ENCODE results near the gene ZNF296. TPM values are rescaled to one million over a fixed set of nuclear protein-coding genes. Genes with fewer than 3 reads are reported as not detected.

ZNF296 gene
- polyA plus RNA-seq, 1 donor (not counting 4 experiments of a cell fraction or from before 2014, with no cell fraction given) = 0.25 TPM

DNA sequence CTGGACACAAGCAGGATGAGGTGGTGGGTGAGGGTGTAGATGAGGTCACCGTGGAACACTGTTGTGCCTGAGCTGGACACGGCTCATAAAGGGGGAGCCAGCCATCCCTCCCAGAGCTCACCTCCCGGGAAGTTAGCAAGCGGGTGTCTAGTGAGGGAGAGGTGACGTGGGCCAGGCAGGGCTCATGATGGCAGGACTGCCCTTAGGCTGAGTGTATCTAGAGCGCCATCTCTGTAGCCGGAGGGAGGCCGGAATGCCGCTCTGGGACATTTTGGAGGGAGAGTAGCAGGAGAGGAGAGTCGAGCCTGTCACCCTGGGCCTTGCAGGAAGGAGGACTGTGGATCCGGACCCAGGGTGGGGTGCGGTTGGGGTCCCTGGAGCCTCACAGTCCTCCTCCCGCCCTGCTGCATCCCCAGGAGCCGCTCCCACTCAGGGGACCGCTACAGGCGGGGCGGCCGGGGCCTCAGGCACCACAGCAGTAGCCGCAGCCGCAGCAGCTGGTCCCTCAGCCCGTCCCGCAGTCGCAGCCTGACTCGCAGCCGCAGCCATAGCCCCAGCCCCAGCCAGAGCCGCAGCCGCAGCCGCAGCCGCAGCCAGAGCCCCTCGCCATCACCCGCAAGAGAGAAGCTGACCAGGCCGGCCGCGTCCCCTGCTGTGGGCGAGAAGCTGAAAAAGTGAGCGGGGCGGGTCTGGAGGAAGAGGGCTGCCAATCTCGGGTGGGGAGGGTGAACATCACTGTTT, 9.2 kb downstream of the ZNF296 start:
- Histone ChIP-seq H2AFZ (ENCODE audit: control insufficient read depth, low read length) (no peak overlapping the region), H3K9me3 (ENCODE audit: control insufficient read depth, low read depth, low read length) (no peaks in the 10 kb centered on the region), H3K27me3 (ENCODE audit: control insufficient read depth, extremely low read depth, insufficient read depth, low read length) (no peaks in the 10 kb centered on the region), H3K9me1 (ENCODE audit: control insufficient read depth, extremely low read depth, insufficient read depth, low read length) (no peaks in the 10 kb centered on the region), H3K4me3 (ENCODE audit: control insufficient read depth in 2 of 3, extremely low read depth in 1 of 3, insufficient read depth in 2 of 3, low read depth in 1 of 3, low read length in 3 of 3) (no peak overlapping the region), H3K79me2 (ENCODE audit: control insufficient read depth, insufficient read depth, low read length) (peaks cover 2% of the 10 kb centered on the region), H3K9ac (ENCODE audit: control insufficient read depth, extremely low read depth, insufficient read depth, low read length) (no peak overlapping the region), H3K36me3 (ENCODE audit: control insufficient read depth in 2 of 2, extremely low read depth in 1 of 2, insufficient read depth in 2 of 2, low read length in 2 of 2) (peaks cover 20 to 39% of the 10 kb centered on the region in 2 experiments), H3K27ac (ENCODE audit: control insufficient read depth, insufficient read depth, low read length) (no peak overlapping the region), H3K4me2 (ENCODE audit: control insufficient read depth, extremely low read depth, insufficient read depth, low read depth, low read length) (no peak overlapping the region), H4K20me1 (ENCODE audit: control insufficient read depth, extremely low read depth, insufficient read depth, low read length) (peaks cover 4% of the 10 kb centered on the region), H3K4me1 (ENCODE audit: control insufficient read depth, extremely low read depth, insufficient read depth, low read length) (no peaks in the 10 kb centered on the region)
- dilution Hi-C loops (cut with MboI; ENCODE audit: extremely low pct_ligation_motif_present, low sequenced_read_pairs) = no loop called here
- FAIRE-seq (no peak), DNase-seq (ENCODE audit: low read depth, low spot score) (no peak)
- TF ChIP-seq, protein P1, sequence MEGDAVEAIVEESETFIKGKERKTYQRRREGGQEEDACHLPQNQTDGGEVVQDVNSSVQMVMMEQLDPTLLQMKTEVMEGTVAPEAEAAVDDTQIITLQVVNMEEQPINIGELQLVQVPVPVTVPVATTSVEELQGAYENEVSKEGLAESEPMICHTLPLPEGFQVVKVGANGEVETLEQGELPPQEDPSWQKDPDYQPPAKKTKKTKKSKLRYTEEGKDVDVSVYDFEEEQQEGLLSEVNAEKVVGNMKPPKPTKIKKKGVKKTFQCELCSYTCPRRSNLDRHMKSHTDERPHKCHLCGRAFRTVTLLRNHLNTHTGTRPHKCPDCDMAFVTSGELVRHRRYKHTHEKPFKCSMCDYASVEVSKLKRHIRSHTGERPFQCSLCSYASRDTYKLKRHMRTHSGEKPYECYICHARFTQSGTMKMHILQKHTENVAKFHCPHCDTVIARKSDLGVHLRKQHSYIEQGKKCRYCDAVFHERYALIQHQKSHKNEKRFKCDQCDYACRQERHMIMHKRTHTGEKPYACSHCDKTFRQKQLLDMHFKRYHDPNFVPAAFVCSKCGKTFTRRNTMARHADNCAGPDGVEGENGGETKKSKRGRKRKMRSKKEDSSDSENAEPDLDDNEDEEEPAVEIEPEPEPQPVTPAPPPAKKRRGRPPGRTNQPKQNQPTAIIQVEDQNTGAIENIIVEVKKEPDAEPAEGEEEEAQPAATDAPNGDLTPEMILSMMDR (optimal IDR thresholded peaks at IDR 0.05 in 1 of 3, IDR thresholded peaks at IDR 0.05 in 1 of 3, conservative IDR thresholded peaks at IDR 0.05 in 1 of 3; ENCODE audit: extremely low read depth in 1 of 3, insufficient read depth in 2 of 3, low read length in 3 of 3) = no peak
- TF ChIP-seq EZH2 (IDR thresholded peaks at IDR 0.05; ENCODE audit: low read length) = no peak

DNA sequence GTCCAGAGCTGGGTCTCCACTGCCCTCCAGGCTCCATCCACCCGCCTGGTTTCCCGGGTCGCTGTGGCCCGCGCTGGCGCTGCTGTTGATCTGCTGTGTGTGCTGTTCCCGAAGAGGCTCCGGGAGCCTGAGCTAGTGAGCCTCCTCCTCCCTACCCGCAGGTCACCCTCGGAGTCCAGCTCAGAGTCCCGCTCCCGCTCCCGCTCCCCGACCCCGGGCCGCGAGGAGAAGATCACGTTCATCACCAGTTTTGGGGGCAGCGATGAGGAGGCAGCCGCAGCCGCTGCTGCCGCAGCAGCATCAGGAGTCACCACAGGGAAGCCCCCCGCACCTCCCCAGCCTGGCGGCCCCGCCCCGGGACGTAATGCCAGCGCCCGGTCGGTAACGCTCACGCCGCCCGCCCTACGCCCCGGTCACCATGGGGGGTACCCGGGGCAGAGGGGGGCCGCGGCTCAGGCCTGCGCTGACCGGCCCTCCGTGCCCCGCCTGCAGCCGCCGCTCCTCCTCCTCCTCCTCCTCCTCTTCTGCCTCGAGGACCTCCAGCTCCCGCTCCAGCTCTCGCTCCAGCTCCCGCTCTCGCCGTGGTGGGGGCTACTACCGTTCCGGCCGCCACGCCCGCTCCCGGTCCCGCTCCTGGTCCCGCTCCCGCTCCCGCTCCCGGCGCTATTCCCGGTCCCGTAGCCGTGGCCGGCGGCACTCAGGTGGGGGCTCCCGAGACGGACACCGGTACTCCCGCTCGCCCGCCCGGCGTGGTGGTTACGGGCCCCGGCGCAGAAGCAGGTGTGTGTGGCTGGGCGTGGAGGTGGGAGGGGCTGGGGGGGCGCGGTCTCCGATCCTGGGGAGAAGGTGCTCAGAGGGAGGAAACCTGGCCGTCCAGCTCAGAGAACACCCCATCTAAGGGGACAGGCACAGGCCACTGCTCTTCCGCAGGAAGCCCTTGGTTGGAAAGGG, 12.2 kb downstream of the ZNF296 start:
- no peak overlapping the region for H3K4me2 ChIP-seq (ENCODE audit: control insufficient read depth, extremely low read depth, insufficient read depth, low read depth, low read length)
- H3K36me3 ChIP-seq (ENCODE audit: control insufficient read depth in 2 of 2, extremely low read depth in 1 of 2, insufficient read depth in 2 of 2, low read length in 2 of 2) = peaks cover 41 to 46% of the 10 kb centered on the region in 2 experiments
- H3K4me3 ChIP-seq (ENCODE audit: control insufficient read depth in 2 of 3, extremely low read depth in 1 of 3, insufficient read depth in 2 of 3, low read depth in 1 of 3, low read length in 3 of 3) = no peak overlapping the region
- dilution Hi-C loops (cut with MboI; ENCODE audit: extremely low pct_ligation_motif_present, low sequenced_read_pairs) = no loop called here
- H3K27me3 ChIP-seq (ENCODE audit: control insufficient read depth, extremely low read depth, insufficient read depth, low read length) = no peaks in the 10 kb centered on the region
- DNase-seq (ENCODE audit: low read depth, low spot score) (no peak), FAIRE-seq (no peak)
- H3K9me3 ChIP-seq (ENCODE audit: control insufficient read depth, low read depth, low read length) = no peaks in the 10 kb centered on the region
- no peaks in the 10 kb centered on the region for H3K4me1 ChIP-seq (ENCODE audit: control insufficient read depth, extremely low read depth, insufficient read depth, low read length)
- H3K9me1 ChIP-seq (ENCODE audit: control insufficient read depth, extremely low read depth, insufficient read depth, low read length) = no peaks in the 10 kb centered on the region
- no peak for TF ChIP-seq EZH2 (IDR thresholded peaks at IDR 0.05; ENCODE audit: low read length)
- TF ChIP-seq, protein P1 (optimal IDR thresholded peaks at IDR 0.05 in 1 of 3, IDR thresholded peaks at IDR 0.05 in 1 of 3, conservative IDR thresholded peaks at IDR 0.05 in 1 of 3; ENCODE audit: extremely low read depth in 1 of 3, insufficient read depth in 2 of 3, low read length in 3 of 3) = no peak
- H3K79me2 ChIP-seq (ENCODE audit: control insufficient read depth, insufficient read depth, low read length) = peaks cover 2% of the 10 kb centered on the region
- H3K27ac ChIP-seq (ENCODE audit: control insufficient read depth, insufficient read depth, low read length) = no peak overlapping the region
- H4K20me1 ChIP-seq (ENCODE audit: control insufficient read depth, extremely low read depth, insufficient read depth, low read length) = peaks cover 11% of the 10 kb centered on the region
- H3K9ac ChIP-seq (ENCODE audit: control insufficient read depth, extremely low read depth, insufficient read depth, low read length) = no peak overlapping the region
- H2AFZ ChIP-seq (ENCODE audit: control insufficient read depth, low read length) = no peak overlapping the region

Data from keratinocyte (primary cell).